NB4 (cell line): ENCODE results near the gene MAGI2.

Experiments used
- CTCF ChIP-seq: IDR thresholded peaks from one replicate; pipeline ENCODE4 v1.5.1; 2012; ENCODE audit warnings: low read depth, low read length
- POLR2A ChIP-seq: IDR thresholded peaks from 2 replicates; pipeline ENCODE4 v1.6.1; 2011; ENCODE audit warnings: mild to moderate bottlenecking; ENCODE audit not compliant: insufficient read length; ENCODE audit errors: extremely low read depth

GRCh38 chr7:78736548-78736947 is 716.9 kb downstream of the MAGI2 start:
- TF ChIP-seq CTCF = no peak
- TF ChIP-seq POLR2A = no peak
